ENCODE measurements around the gene DNER.

DNA sequence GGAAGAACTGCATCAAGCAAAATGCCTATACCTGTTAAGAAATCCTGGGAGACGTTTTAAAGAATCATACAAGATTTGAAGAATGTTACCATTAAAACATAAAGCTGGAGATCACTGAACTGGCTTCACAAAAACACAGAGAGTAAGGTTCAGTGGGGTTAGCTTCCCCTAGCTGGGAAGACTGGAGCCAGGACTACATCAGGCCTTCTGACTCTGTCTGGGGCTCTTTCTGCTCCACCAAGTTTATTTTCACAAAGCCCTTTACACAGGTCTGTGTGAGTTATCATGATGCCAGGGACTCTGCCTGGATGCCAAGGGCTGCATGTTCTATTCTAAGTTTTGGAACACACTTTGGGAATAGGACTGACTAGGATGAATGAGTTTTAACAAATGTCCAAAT lies 47.3 kb upstream of the DNER start:
- TF ChIP-seq, protein P1, sequence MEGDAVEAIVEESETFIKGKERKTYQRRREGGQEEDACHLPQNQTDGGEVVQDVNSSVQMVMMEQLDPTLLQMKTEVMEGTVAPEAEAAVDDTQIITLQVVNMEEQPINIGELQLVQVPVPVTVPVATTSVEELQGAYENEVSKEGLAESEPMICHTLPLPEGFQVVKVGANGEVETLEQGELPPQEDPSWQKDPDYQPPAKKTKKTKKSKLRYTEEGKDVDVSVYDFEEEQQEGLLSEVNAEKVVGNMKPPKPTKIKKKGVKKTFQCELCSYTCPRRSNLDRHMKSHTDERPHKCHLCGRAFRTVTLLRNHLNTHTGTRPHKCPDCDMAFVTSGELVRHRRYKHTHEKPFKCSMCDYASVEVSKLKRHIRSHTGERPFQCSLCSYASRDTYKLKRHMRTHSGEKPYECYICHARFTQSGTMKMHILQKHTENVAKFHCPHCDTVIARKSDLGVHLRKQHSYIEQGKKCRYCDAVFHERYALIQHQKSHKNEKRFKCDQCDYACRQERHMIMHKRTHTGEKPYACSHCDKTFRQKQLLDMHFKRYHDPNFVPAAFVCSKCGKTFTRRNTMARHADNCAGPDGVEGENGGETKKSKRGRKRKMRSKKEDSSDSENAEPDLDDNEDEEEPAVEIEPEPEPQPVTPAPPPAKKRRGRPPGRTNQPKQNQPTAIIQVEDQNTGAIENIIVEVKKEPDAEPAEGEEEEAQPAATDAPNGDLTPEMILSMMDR (IDR thresholded peaks at IDR 0.05), result no peak
- TF ChIP-seq POLR2A (IDR thresholded peaks at IDR 0.05), result no peak
